Effector memory CD4-positive, alpha-beta T cell (primary cell): Measurements from ENCODE around the gene UBXN6.

ENCODE experiments used
- DNase-seq, 3 donors: peaks; one replicate each; pipeline ENCODE4 v3.0.0-alpha.2; 2020
- H3K27ac ChIP-seq: 2 replicates; pipeline ENCODE4 v1.7.0; 2013; ENCODE audit warnings: mild to moderate bottlenecking, low read length, moderate library complexity; ENCODE audit not compliant: insufficient read depth, poor library complexity, severe bottlenecking
- H3K27me3 ChIP-seq: replicated peaks from 2 replicates; pipeline ENCODE4 v1.7.0; 2013; ENCODE audit warnings: mild to moderate bottlenecking, low read length; ENCODE audit not compliant: insufficient read depth, control insufficient read depth, poor library complexity, severe bottlenecking
- H3K36me3 ChIP-seq: 2 replicates; pipeline ENCODE4 v1.7.0; 2013; ENCODE audit warnings: mild to moderate bottlenecking, low read length, moderate library complexity; ENCODE audit not compliant: control insufficient read depth, insufficient read depth
- H3K4me1 ChIP-seq: 2 replicates; pipeline ENCODE4 v1.7.0; 2013; ENCODE audit warnings: low read length, mild to moderate bottlenecking; ENCODE audit not compliant: control insufficient read depth, insufficient read depth, poor library complexity, severe bottlenecking
- H3K4me3 ChIP-seq: 2 replicates; pipeline ENCODE4 v1.7.0; 2013; ENCODE audit warnings: low read length, low read depth, mild to moderate bottlenecking; ENCODE audit not compliant: insufficient read depth, poor library complexity, severe bottlenecking
- H3K9me3 ChIP-seq: 2 replicates; pipeline ENCODE4 v1.7.0; 2013; ENCODE audit warnings: mild to moderate bottlenecking, low read length, moderate library complexity; ENCODE audit not compliant: control insufficient read depth

The UBXN6 gene

GRCh38 chr19:4447327-4448146 lies 10.1 kb downstream of the UBXN6 start:
- no peak overlapping the region for H3K4me3 ChIP-seq
- H3K27ac ChIP-seq: no peak overlapping the region
- H3K4me1 ChIP-seq: no peaks in the 10 kb centered on the region
- H3K9me3 ChIP-seq: no peaks in the 10 kb centered on the region
- no peak for DNase-seq
- H3K27me3 ChIP-seq: no peaks in the 10 kb centered on the region
- peaks cover 74% of the 10 kb centered on the region for H3K36me3 ChIP-seq

- no peaks in the 10 kb centered on the region for H3K27me3 ChIP-seq
- no peaks in the 10 kb centered on the region for H3K9me3 ChIP-seq
- peaks cover 67% of the 10 kb centered on the region for H3K36me3 ChIP-seq
- no peak for DNase-seq
- H3K4me3 ChIP-seq: no peak overlapping the region
- no peaks in the 10 kb centered on the region for H3K4me1 ChIP-seq
- H3K27ac ChIP-seq: no peak overlapping the region
Observed at GRCh38 chr19:4446704-4447200, 10.8 kb downstream of the UBXN6 start.

GRCh38 chr19:4445963-4446703 lies 11.5 kb downstream of the UBXN6 start:
- H3K9me3 ChIP-seq: no peaks in the 10 kb centered on the region
- no peak overlapping the region for H3K27ac ChIP-seq
- no peak for DNase-seq
- no peaks in the 10 kb centered on the region for H3K4me1 ChIP-seq
- H3K36me3 ChIP-seq: peaks cover 61% of the 10 kb centered on the region
- no peaks in the 10 kb centered on the region for H3K27me3 ChIP-seq
- H3K4me3 ChIP-seq: no peak overlapping the region

- Histone ChIP-seq H3K36me3 (peaks cover 52% of the 10 kb centered on the region), H3K4me1 (no peaks in the 10 kb centered on the region), H3K9me3 (no peaks in the 10 kb centered on the region), H3K27ac (no peak overlapping the region), H3K4me3 (no peak overlapping the region), H3K27me3 (no peaks in the 10 kb centered on the region)
- DNase-seq: no peak
Observed at GRCh38 chr19:4444765-4445741, 12.5 kb downstream of the UBXN6 start.

- no peaks in the 10 kb centered on the region for H3K27me3 ChIP-seq
- peaks cover 44% of the 10 kb centered on the region for H3K36me3 ChIP-seq
Observed at GRCh38 chr19:4443966-4444764, 13.4 kb downstream of the UBXN6 start.

GRCh38 chr19:4443188-4443587 lies 14.4 kb downstream of the UBXN6 start:
- no peak for DNase-seq
- Histone ChIP-seq H3K36me3 (peaks cover 35% of the 10 kb centered on the region), H3K9me3 (no peaks in the 10 kb centered on the region), H3K27me3 (no peaks in the 10 kb centered on the region), H3K4me1 (no peaks in the 10 kb centered on the region), H3K4me3 (no peak overlapping the region), H3K27ac (no peak overlapping the region)

More at GRCh38 chr19:4443966-4444764, 13.4 kb downstream of the UBXN6 start:
- H3K27ac ChIP-seq: no peak overlapping the region
- DNase-seq: no peak
- H3K4me3 ChIP-seq: no peak overlapping the region
- no peaks in the 10 kb centered on the region for H3K4me1 ChIP-seq
- H3K9me3 ChIP-seq: no peaks in the 10 kb centered on the region

GRCh38 chr19:4442819-4443146 lies 14.8 kb downstream of the UBXN6 start:
- H3K27me3 ChIP-seq: no peaks in the 10 kb centered on the region
- DNase-seq: no peak
- H3K4me1 ChIP-seq: no peaks in the 10 kb centered on the region
- H3K4me3 ChIP-seq: no peak overlapping the region
- H3K36me3 ChIP-seq: peaks cover 31% of the 10 kb centered on the region
- no peak overlapping the region for H3K27ac ChIP-seq
- H3K9me3 ChIP-seq: no peaks in the 10 kb centered on the region

GRCh38 chr19:4441994-4442818 lies 15.4 kb downstream of the UBXN6 start:
- Histone ChIP-seq H3K4me3 (no peak overlapping the region), H3K27ac (no peak overlapping the region), H3K9me3 (no peaks in the 10 kb centered on the region), H3K36me3 (peaks cover 25% of the 10 kb centered on the region), H3K27me3 (no peaks in the 10 kb centered on the region), H3K4me1 (no peaks in the 10 kb centered on the region)
- no peak for DNase-seq
